Astrocyte (in vitro differentiated cells and primary cell): ENCODE measurements around the gene HOOK1. TPM values are rescaled to one million over a fixed set of nuclear protein-coding genes. Genes with fewer than 3 reads are reported as not detected.

ENCODE experiments used
- DNase-seq: peaks from one replicate; pipeline ENCODE4 v3.0.0-alpha.2; 2010; ENCODE audit warnings: low read depth
- FAIRE-seq: peaks from 2 replicates; lab custom pipeline; 2011; peaks lifted over from hg19 to GRCh38; lab: Jason Lieb, UNC
- H2AFZ ChIP-seq: 2 replicates; pipeline ENCODE4 v1.6.0; 2012; ENCODE audit warnings: low read depth, low read length, inconsistent platforms
- H3K27ac ChIP-seq: 2 replicates; pipeline ENCODE4 v1.5.1; 2011; ENCODE audit warnings: low read depth, low read length, inconsistent platforms
- H3K27me3 ChIP-seq: 2 replicates; pipeline ENCODE4 v1.6.0; 2011; ENCODE audit warnings: low read length, inconsistent platforms; ENCODE audit not compliant: insufficient read depth
- H3K36me3 ChIP-seq: 2 replicates; pipeline ENCODE4 v1.5.1; 2011; ENCODE audit warnings: low read length, inconsistent platforms; ENCODE audit not compliant: insufficient read depth
- H3K4me1 ChIP-seq: 2 replicates; pipeline ENCODE4 v1.5.1; 2011; ENCODE audit warnings: low read length, inconsistent platforms; ENCODE audit not compliant: insufficient read depth
- H3K4me2 ChIP-seq: 2 replicates; pipeline ENCODE4 v1.6.0; 2012; ENCODE audit warnings: low read length, inconsistent platforms
- H3K4me3 ChIP-seq: 2 replicates; pipeline ENCODE4 v1.5.1; 2011; ENCODE audit warnings: low read depth, mild to moderate bottlenecking, low read length, inconsistent platforms; ENCODE audit not compliant: insufficient read depth
- H3K79me2 ChIP-seq: 2 replicates; pipeline ENCODE4 v1.6.0; 2012; ENCODE audit warnings: mild to moderate bottlenecking, low read length, inconsistent platforms; ENCODE audit not compliant: insufficient read depth
- H3K9ac ChIP-seq: 2 replicates; pipeline ENCODE4 v1.6.0; 2012; ENCODE audit warnings: mild to moderate bottlenecking, low read length, inconsistent platforms
- H3K9me3 ChIP-seq: 2 replicates; pipeline ENCODE4 v1.5.1; 2012; ENCODE audit warnings: low read depth, mild to moderate bottlenecking, low read length, inconsistent platforms; ENCODE audit not compliant: insufficient read depth
- H4K20me1 ChIP-seq: 2 replicates; pipeline ENCODE4 v1.6.0; 2012; ENCODE audit warnings: low read length, inconsistent platforms; ENCODE audit not compliant: insufficient read depth
- H3K27ac Mint-ChIP-seq: one replicate; pipeline ENCODE4 v1.8.0; 2021; ENCODE audit warnings: mild to moderate bottlenecking, mixed read lengths; ENCODE audit not compliant: unreplicated experiment
- H3K27me3 Mint-ChIP-seq: one replicate; pipeline ENCODE4 v1.8.0; 2021; ENCODE audit warnings: low read depth, mixed read lengths; ENCODE audit not compliant: unreplicated experiment
- H3K36me3 Mint-ChIP-seq: one replicate; pipeline ENCODE4 v1.8.0; 2021; ENCODE audit warnings: low read depth, mixed read lengths; ENCODE audit not compliant: unreplicated experiment
- H3K4me1 Mint-ChIP-seq: one replicate; pipeline ENCODE4 v1.8.0; 2021; ENCODE audit warnings: low read depth, mixed read lengths; ENCODE audit not compliant: unreplicated experiment
- H3K4me3 Mint-ChIP-seq: one replicate; pipeline ENCODE4 v1.8.0; 2021; ENCODE audit warnings: mild to moderate bottlenecking, moderate library complexity, mixed read lengths; ENCODE audit not compliant: unreplicated experiment
- H3K9me3 Mint-ChIP-seq: one replicate; pipeline ENCODE4 v1.8.0; 2021; ENCODE audit warnings: mild to moderate bottlenecking, mixed read lengths; ENCODE audit not compliant: unreplicated experiment
- EZH2 ChIP-seq: IDR thresholded peaks from 2 replicates; pipeline ENCODE4 v1.6.1; 2012; ENCODE audit warnings: mild to moderate bottlenecking, low read length, inconsistent platforms; ENCODE audit not compliant: insufficient read depth
- total RNA-seq: library from RNA; stranded (reverse); gene quantifications from 2 replicates; pipeline ENCODE4 v1.2.1, GENCODE V29; 2021
- TF ChIP-seq, protein P1 (sequence below): IDR thresholded peaks from 2 replicates; pipeline ENCODE4 v1.5.1; 2011; ENCODE audit warnings: low read depth, mild to moderate bottlenecking, inconsistent platforms, low read length, moderate library complexity; ENCODE audit not compliant: insufficient read depth

HOOK1 gene
- total RNA-seq, 1 donor from 2014 or later = 1.8 TPM

DNA sequence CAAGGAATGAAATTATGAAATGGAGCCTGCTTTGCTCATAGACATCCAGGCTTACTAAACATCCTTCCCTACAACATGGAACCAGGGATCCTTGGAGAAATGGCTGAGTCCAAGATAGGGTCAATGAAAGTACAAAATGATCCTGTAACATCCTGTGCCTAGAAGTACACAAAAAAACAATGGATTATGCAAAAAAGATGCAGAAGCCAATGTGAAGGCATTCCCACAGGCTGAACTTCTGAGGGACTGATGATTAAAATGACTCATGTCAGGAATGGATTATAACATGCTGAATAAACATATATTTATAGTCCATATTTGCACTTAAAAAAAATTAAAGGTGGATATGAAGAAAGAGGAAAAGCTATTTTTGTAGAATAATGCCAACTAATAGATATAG lies 10.4 kb upstream of the HOOK1 start:
- Histone ChIP-seq H3K27me3 (no peaks in the 10 kb centered on the region), H3K9ac (no peak overlapping the region), H3K4me2 (no peak overlapping the region), H4K20me1 (no peaks in the 10 kb centered on the region), H3K79me2 (no peaks in the 10 kb centered on the region), H3K27ac (no peak overlapping the region), H3K4me1 (no peaks in the 10 kb centered on the region), H3K9me3 (no peaks in the 10 kb centered on the region), H3K4me3 (no peak overlapping the region), H3K36me3 (no peaks in the 10 kb centered on the region), H2AFZ (no peak overlapping the region)
- no peak for FAIRE-seq
- H3K4me1 Mint-ChIP-seq = no peaks in the 10 kb centered on the region
- H3K27me3 Mint-ChIP-seq = no peaks in the 10 kb centered on the region
- H3K36me3 Mint-ChIP-seq = no peaks in the 10 kb centered on the region
- DNase-seq = no peak
- TF ChIP-seq EZH2 = no peak
- TF ChIP-seq, protein P1, sequence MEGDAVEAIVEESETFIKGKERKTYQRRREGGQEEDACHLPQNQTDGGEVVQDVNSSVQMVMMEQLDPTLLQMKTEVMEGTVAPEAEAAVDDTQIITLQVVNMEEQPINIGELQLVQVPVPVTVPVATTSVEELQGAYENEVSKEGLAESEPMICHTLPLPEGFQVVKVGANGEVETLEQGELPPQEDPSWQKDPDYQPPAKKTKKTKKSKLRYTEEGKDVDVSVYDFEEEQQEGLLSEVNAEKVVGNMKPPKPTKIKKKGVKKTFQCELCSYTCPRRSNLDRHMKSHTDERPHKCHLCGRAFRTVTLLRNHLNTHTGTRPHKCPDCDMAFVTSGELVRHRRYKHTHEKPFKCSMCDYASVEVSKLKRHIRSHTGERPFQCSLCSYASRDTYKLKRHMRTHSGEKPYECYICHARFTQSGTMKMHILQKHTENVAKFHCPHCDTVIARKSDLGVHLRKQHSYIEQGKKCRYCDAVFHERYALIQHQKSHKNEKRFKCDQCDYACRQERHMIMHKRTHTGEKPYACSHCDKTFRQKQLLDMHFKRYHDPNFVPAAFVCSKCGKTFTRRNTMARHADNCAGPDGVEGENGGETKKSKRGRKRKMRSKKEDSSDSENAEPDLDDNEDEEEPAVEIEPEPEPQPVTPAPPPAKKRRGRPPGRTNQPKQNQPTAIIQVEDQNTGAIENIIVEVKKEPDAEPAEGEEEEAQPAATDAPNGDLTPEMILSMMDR = no peak
- no peak overlapping the region for H3K27ac Mint-ChIP-seq
- H3K9me3 Mint-ChIP-seq = no peaks in the 10 kb centered on the region
- no peak overlapping the region for H3K4me3 Mint-ChIP-seq

GRCh38 chr1:59805554-59805953 lies 9.2 kb upstream of the HOOK1 start:
- no peak for FAIRE-seq
- Mint-ChIP-seq H3K27ac (no peak overlapping the region), H3K27me3 (peaks cover 3% of the 10 kb centered on the region), H3K36me3 (no peaks in the 10 kb centered on the region), H3K4me1 (no peaks in the 10 kb centered on the region), H3K4me3 (no peak overlapping the region), H3K9me3 (no peaks in the 10 kb centered on the region)
- no peaks in the 10 kb centered on the region for H3K27me3 ChIP-seq
- DNase-seq = no peak
- H3K4me1 ChIP-seq = no peaks in the 10 kb centered on the region
- H3K9ac ChIP-seq = no peak overlapping the region
- no peaks in the 10 kb centered on the region for H3K79me2 ChIP-seq
- no peak overlapping the region for H2AFZ ChIP-seq
- no peaks in the 10 kb centered on the region for H4K20me1 ChIP-seq
- no peak overlapping the region for H3K27ac ChIP-seq
- H3K4me2 ChIP-seq = no peak overlapping the region
- H3K4me3 ChIP-seq = no peak overlapping the region
- H3K36me3 ChIP-seq = no peaks in the 10 kb centered on the region
- no peak for TF ChIP-seq EZH2
- TF ChIP-seq, protein P1 = no peak
- H3K9me3 ChIP-seq = no peaks in the 10 kb centered on the region

DNA sequence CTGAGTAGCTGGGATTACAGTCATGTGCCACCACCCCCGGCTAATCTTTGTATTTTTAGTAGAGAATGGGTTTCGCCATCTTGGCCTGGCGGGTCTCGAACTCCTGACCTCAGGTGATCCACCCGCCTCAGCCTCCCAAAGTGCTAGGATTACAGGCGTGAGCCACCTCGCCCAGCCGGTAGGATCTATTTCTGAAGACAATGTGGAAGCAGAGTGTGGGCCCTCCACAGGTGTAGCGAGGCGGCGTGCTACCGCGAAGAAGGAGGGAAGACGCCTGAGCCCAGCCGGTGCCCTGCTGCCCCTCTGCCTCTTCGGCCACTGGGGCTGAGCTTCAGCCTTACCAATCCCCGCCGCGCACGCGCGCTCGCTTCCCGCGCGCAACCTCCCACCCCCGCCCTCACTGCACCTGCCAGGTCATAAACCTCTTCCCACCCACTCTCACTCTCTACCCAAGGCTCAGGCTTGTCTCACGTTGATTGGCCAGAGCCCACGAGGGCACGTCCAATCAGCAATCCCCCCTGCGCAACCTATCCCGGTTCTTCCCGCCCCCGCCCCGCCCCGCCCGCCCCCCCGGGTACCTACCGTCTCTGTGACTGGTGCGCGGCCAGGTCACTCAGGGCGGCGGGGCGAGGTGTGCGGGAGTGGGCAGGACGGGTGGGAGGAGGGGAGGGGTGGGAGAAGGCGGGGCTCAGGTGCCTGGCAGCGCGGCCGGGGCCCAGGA lies 409 bp upstream of the HOOK1 start:
- FAIRE-seq = no peak
- Histone ChIP-seq H3K4me1 (no peaks in the 10 kb centered on the region), H3K36me3 (no peaks in the 10 kb centered on the region)

More for the DNA sequence above, 409 bp upstream of the HOOK1 start:
- no peak overlapping the region for H3K9ac ChIP-seq
- H4K20me1 ChIP-seq = no peaks in the 10 kb centered on the region
- H3K27ac ChIP-seq = no peak overlapping the region
- Mint-ChIP-seq H3K36me3 (no peaks in the 10 kb centered on the region), H3K27ac (no peak overlapping the region), H3K27me3 (peaks cover 3% of the 10 kb centered on the region), H3K4me3 (peak overlapping the region; percentile 85), H3K9me3 (no peaks in the 10 kb centered on the region), H3K4me1 (no peaks in the 10 kb centered on the region)
- no peak overlapping the region for H3K4me3 ChIP-seq
- no peak for TF ChIP-seq EZH2
- TF ChIP-seq, protein P1 = no peak
- H3K27me3 ChIP-seq = peaks cover 28% of the 10 kb centered on the region
- H3K79me2 ChIP-seq = no peaks in the 10 kb centered on the region
- H3K4me2 ChIP-seq = peak overlapping the region; percentile 47
- no peaks in the 10 kb centered on the region for H3K9me3 ChIP-seq
- DNase-seq = no peak
- no peak overlapping the region for H2AFZ ChIP-seq
